Kidney epithelial cell (primary cell): Measurements from ENCODE around the gene GTF2H3. TPM values are rescaled to one million over a fixed set of nuclear protein-coding genes. Genes with fewer than 3 reads are reported as not detected.

Experiments
- DNase-seq: peaks from one replicate; pipeline ENCODE4 v3.0.0-alpha.2; 2010; ENCODE audit warnings: low read depth
- H3K27me3 ChIP-seq: 2 replicates; pipeline ENCODE4 v1.6.0; 2011; ENCODE audit warnings: low read length; ENCODE audit not compliant: control insufficient read depth, insufficient read depth
- H3K36me3 ChIP-seq: 2 replicates; pipeline ENCODE4 v1.5.1; 2011; ENCODE audit warnings: low read length; ENCODE audit not compliant: control insufficient read depth, insufficient read depth
- H3K4me3 ChIP-seq: 2 replicates; pipeline ENCODE4 v1.5.1; 2011; ENCODE audit warnings: low read depth, mild to moderate bottlenecking, control low read depth, low read length
- CTCF ChIP-seq: IDR thresholded peaks from 2 replicates; pipeline ENCODE4 v1.5.1; 2011; ENCODE audit warnings: mild to moderate bottlenecking, moderate library complexity, low read length, control low read depth, inconsistent platforms; ENCODE audit not compliant: insufficient read depth, poor library complexity, severe bottlenecking
- total RNA-seq: library from RNA; depleted of rRNA; stranded (reverse); fragments of >200 nt; gene quantifications from 2 replicates; pipeline ENCODE4 v1.2.3, GENCODE V29; 2015

Gene GTF2H3
- total RNA-seq, 1 donor from 2014 or later = 35.9 TPM

GRCh38 chr12:123621619-123622530 lies 11.8 kb upstream of the GTF2H3 start:
- no peak for TF ChIP-seq CTCF
- no peaks in the 10 kb centered on the region for H3K27me3 ChIP-seq
- no peak for DNase-seq
- H3K4me3 ChIP-seq = no peak overlapping the region
- no peaks in the 10 kb centered on the region for H3K36me3 ChIP-seq

- Histone ChIP-seq H3K4me3 (peak overlapping the region; percentile 96), H3K36me3 (peaks cover 1% of the 10 kb centered on the region), H3K27me3 (no peaks in the 10 kb centered on the region)
- no peak for DNase-seq
- TF ChIP-seq CTCF = no peak
These were observed 523 bp downstream of the GTF2H3 start for GRCh38 chr12:123634142-123634561.

GRCh38 chr12:123643911-123644310 lies 10.3 kb downstream of the GTF2H3 start:
- no peaks in the 10 kb centered on the region for H3K27me3 ChIP-seq
- DNase-seq = no peak
- no peaks in the 10 kb centered on the region for H3K36me3 ChIP-seq
- no peak overlapping the region for H3K4me3 ChIP-seq
- no peak for TF ChIP-seq CTCF

GRCh38 chr12:123645380-123645779 lies 11.8 kb downstream of the GTF2H3 start:
- TF ChIP-seq CTCF = no peak
- DNase-seq = no peak
- Histone ChIP-seq H3K4me3 (no peak overlapping the region), H3K27me3 (no peaks in the 10 kb centered on the region), H3K36me3 (no peaks in the 10 kb centered on the region)

- H3K36me3 ChIP-seq = no peaks in the 10 kb centered on the region
- no peak for TF ChIP-seq CTCF
- H3K27me3 ChIP-seq = no peaks in the 10 kb centered on the region
- no peak overlapping the region for H3K4me3 ChIP-seq
- no peak for DNase-seq
These were observed 12.2 kb downstream of the GTF2H3 start for GRCh38 chr12:123645878-123646277.
